Naive thymus-derived CD8-positive, alpha-beta T cell (primary cell): ENCODE data around the gene CELA2B. TPM values are rescaled to one million over a fixed set of nuclear protein-coding genes. Genes with fewer than 3 reads are reported as not detected.
A peak's percentile ranks its signal among the peaks of the same experiment; 100 is the strongest.
"Not testable (repeated sequence)": the region's sequence is repeated elsewhere in the genome, so short reads cannot be mapped to it uniquely, and the experiment has no call there.

Experiments
- ATAC-seq, 2 donors: fragments of 150-1000 bp; cut with Tn5 transposase in 1 of 2; sonication (Bioruptor Pico), chemical (Tn5 transposase) in 1 of 2; 1 replicate in 1 of 2; 2 replicates in 1 of 2; pipeline ENCODE4 v1.10.0; 2021; ENCODE audit warnings: mild to moderate bottlenecking in 2 of 2, moderate library complexity in 2 of 2
- POLR2A ChIA-PET: fragments of 350-600 bp; sonication (Branson Sonifier 250); formaldehyde crosslinking; loops from one replicate; lab custom pipeline; 2021; ENCODE audit warnings: antibody characterized with exemption; lab: Charles Lee
- DNase-seq, 10 donors: peaks; one replicate each; pipeline versions ENCODE4 v3.0.0 to v3.0.0-alpha.2; 2020 to 2022
- H3K27ac Mint-ChIP-seq, 10 donors: one replicate each; pipeline ENCODE4 v1.8.0; 2020 to 2022; ENCODE audit warnings: mild to moderate bottlenecking in 10 of 10, mixed read lengths in 10 of 10, moderate library complexity in 4 of 10, inconsistent platforms in 1 of 10
- H3K27me3 Mint-ChIP-seq, 5 donors: one replicate each; pipeline ENCODE4 v1.8.0; 2021 to 2022; ENCODE audit warnings: mixed read lengths in 5 of 5
- H3K36me3 Mint-ChIP-seq, 3 donors: one replicate each; pipeline ENCODE4 v1.8.0; 2020 to 2022; ENCODE audit warnings: mixed read lengths in 3 of 3, mild to moderate bottlenecking in 2 of 3, inconsistent platforms in 1 of 3
- H3K4me1 Mint-ChIP-seq, 4 donors: one replicate each; pipeline ENCODE4 v1.8.0; 2021 to 2022; ENCODE audit warnings: mixed read lengths in 4 of 4
- H3K4me3 Mint-ChIP-seq, 10 donors: one replicate each; pipeline ENCODE4 v1.8.0; 2020 to 2022; ENCODE audit warnings: mild to moderate bottlenecking in 10 of 10, mixed read lengths in 10 of 10, moderate library complexity in 6 of 10, inconsistent platforms in 1 of 10
- H3K9me3 Mint-ChIP-seq, 9 donors: one replicate each; pipeline ENCODE4 v1.8.0; 2020 to 2022; ENCODE audit warnings: mixed read lengths in 9 of 9, mild to moderate bottlenecking in 3 of 9, inconsistent platforms in 1 of 9, moderate library complexity in 1 of 9
- polyA plus RNA-seq, 3 donors: library from polyadenylated mRNA; unstranded; fragments of 300-500 nt; fragmentation: Illumina TruSeq; gene quantifications; one replicate each; pipeline ENCODE4 v1.2.3, GENCODE V29; 2021
- total RNA-seq, 8 experiments: library from RNA in 2 of 8; stranded (reverse) in 2 of 8; gene quantifications; one replicate each; pipeline ENCODE4 v1.2.3 and lab custom pipeline; 2021 to 2026

Gene CELA2B
- total and polyA plus RNA-seq, 5 experiments from 2014 or later, result not detected

DNA sequence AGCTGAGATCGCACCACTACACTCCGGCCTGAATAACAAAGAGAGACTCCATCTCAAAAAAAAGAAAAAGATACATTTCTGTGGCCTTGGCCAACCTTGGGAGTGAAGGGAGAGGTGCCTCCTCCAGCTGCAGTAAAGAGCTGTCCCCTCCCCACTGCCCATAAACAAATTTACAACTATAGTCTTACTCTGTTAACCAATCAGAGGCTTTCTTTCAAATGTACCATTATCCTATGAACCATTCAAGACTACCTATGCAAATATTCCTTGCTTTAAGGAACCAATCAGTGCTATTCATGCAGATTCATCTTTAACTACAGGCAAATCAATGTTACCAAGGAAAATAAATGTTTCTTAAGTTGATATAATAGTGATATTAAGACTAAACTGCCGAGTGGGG lies 1.0 kb downstream of the CELA2B start:
- no peaks in the 10 kb centered on the region for H3K9me3 Mint-ChIP-seq
- no peaks in the 10 kb centered on the region for H3K36me3 Mint-ChIP-seq
- no peak overlapping the region for H3K27ac Mint-ChIP-seq
- no peak overlapping the region for H3K4me3 Mint-ChIP-seq
- POLR2A ChIA-PET, result no interaction called here
- H3K4me1 Mint-ChIP-seq, result no peaks in the 10 kb centered on the region
- H3K27me3 Mint-ChIP-seq, result no peaks in the 10 kb centered on the region
- DNase-seq, result no peak
- ATAC-seq, result no peak

DNA sequence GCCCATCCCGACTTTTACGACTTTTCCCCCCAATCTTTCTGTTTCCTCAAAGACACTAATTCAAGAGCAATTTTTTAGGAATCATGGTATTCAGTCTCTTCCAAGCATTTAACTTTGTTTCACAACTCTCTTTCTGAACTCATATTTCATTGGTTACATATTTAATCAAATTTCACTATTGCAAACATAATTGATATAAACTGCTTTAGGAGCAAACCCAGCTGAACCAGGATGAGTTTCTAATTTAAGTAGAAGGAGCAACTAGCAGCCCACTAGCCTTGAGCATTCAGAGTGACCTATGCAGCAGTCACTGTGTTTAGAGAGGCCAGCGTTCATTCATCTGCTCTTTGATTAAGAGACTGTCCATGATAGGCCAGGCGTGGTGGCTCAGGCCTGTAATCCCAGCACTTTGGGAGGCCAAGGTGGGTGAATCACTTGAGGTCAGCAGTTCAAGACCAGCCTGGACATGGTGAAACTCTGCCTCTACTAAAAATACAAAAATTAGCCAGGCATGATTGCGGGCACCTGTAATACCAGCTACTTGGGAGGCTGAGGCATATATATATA lies 1.8 kb downstream of the CELA2B start:
- ATAC-seq (no peak), DNase-seq (no peak)
- no peak overlapping the region for H3K27ac Mint-ChIP-seq
- no peaks in the 10 kb centered on the region for H3K4me1 Mint-ChIP-seq
- POLR2A ChIA-PET, result no interaction called here
- no peak overlapping the region for H3K4me3 Mint-ChIP-seq
- no peaks in the 10 kb centered on the region for H3K27me3 Mint-ChIP-seq
- no peaks in the 10 kb centered on the region for H3K36me3 Mint-ChIP-seq
- no peaks in the 10 kb centered on the region for H3K9me3 Mint-ChIP-seq

DNA sequence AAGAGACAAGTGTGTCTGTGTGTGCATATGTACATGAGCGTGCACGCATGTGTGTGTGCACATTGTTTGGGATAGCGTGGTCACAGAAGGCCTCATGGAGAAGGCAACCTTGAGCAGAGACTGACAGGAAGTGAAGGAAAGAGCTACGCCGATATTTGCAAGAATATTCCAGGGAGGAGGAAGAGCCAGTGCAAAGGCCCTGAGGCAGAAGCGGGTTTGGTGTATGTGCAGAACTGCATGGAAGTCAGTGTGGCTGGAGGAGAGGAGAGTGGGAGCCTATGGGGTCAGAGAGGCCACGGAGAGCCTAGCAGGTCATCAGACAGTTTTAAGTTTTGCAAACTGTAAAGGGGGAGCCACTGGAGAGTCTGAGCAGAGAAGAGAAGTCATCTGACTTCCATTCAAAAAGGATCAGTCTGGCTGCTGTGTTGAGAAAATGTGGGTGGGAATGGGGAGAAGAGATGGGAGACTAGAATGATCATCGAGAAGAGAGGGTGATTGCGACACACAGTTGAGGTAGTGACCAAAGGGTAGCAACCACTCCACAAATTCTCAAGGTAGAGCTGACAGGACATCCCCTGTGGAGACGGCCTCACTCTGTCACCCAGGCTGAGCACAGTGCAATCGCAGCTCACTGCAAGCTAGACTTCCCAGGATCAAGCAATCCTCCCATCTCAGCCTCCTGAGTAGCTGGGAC lies 3.9 kb downstream of the CELA2B start:
- POLR2A ChIA-PET, result no interaction called here
- H3K9me3 Mint-ChIP-seq, result no peaks in the 10 kb centered on the region
- no peak for DNase-seq
- no peaks in the 10 kb centered on the region for H3K4me1 Mint-ChIP-seq
- no peak overlapping the region for H3K4me3 Mint-ChIP-seq
- no peak for ATAC-seq
- H3K27me3 Mint-ChIP-seq, result no peaks in the 10 kb centered on the region
- peaks cover 0 to 5% (median 3%) of the 10 kb centered on the region in 3 donors for H3K36me3 Mint-ChIP-seq
- H3K27ac Mint-ChIP-seq, result peak overlapping the region in 1 of 10 donors; percentile 24

DNA sequence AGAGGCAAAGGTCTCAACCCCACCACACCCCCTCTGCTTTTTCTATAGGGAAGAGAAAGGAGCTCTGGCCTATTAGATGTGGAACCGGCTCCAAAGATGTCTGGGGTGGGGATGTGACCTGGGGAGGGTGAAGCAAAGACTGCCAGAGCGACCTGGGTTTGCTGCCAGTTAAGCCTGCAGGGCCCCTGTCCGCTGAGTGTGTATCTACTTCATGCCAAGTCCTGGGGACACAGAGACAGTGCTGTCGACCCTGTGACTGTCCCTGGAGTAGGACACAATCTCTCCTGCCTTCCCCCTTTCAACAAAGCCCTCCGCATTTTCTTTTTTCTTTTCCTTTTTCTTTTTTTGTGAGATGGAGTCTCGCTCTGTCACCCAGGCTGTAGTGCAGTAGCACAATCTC lies 6.6 kb downstream of the CELA2B start:
- POLR2A ChIA-PET, result not testable (repeated sequence)

DNA sequence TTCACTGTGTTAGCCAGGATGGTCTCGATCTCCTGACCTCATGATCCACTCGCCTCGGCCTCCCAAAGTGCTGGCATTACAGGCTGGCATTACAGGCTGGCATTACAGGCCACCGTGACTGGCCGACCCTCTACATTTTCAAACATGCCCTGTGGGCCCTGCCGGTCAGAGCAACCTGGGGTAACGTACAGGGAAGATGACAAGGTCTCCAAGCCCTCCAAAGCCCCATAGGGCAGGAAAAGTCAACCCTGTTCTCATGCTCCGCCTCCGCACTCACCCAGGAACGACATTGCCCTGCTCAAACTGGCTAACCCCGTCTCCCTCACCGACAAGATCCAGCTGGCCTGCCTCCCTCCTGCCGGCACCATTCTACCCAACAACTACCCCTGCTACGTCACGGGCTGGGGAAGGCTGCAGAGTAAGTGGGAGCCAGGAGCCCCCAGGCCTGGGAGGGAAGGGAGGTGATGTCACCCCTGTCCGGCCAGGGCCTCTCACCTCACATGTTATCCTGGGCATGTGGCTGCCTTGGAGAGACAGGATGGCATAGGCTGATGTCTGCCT lies 7.2 kb downstream of the CELA2B start:
- peaks cover 7 to 19% (median 15%) of the 10 kb centered on the region in 3 donors for H3K36me3 Mint-ChIP-seq
- DNase-seq, H3K9me3 Mint-ChIP-seq, POLR2A ChIA-PET, ATAC-seq, H3K4me3 Mint-ChIP-seq, H3K27ac Mint-ChIP-seq, H3K4me1 Mint-ChIP-seq, H3K27me3 Mint-ChIP-seq: not testable (repeated sequence)

More for the DNA sequence above, 6.6 kb downstream of the CELA2B start:
- not testable (repeated sequence) for H3K4me3 Mint-ChIP-seq, ATAC-seq, H3K27ac Mint-ChIP-seq, H3K27me3 Mint-ChIP-seq, DNase-seq, H3K4me1 Mint-ChIP-seq, H3K9me3 Mint-ChIP-seq
- H3K36me3 Mint-ChIP-seq, result peaks cover 7 to 19% (median 15%) of the 10 kb centered on the region in 3 donors

DNA sequence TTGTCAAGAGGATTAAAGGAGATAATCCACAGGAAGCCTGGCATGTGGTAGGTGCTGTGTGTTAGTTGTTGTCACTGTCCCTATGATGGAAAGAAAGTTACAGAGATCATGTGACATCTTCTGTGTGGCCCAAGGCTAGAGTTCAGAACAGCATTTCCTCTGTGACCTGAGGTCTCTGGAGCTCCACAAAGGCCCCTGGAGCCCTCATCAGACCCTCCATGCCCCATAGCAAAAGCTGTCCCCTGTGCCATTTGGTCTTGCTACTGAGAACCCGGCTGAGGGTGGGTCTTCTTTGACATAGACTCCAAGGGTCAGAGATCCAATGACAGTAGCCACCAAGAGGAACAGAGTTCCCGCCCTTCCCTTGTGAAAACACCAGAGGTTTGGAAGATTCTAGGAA lies 8.1 kb downstream of the CELA2B start:
- no peaks in the 10 kb centered on the region for H3K27me3 Mint-ChIP-seq
- POLR2A ChIA-PET, result no interaction called here
- DNase-seq, result no peak
- H3K4me1 Mint-ChIP-seq, result no peaks in the 10 kb centered on the region
- H3K4me3 Mint-ChIP-seq, result no peak overlapping the region
- no peak overlapping the region for H3K27ac Mint-ChIP-seq
- no peak for ATAC-seq
- H3K9me3 Mint-ChIP-seq, result no peaks in the 10 kb centered on the region
- H3K36me3 Mint-ChIP-seq, result peaks cover 7 to 19% (median 15%) of the 10 kb centered on the region in 3 donors

DNA sequence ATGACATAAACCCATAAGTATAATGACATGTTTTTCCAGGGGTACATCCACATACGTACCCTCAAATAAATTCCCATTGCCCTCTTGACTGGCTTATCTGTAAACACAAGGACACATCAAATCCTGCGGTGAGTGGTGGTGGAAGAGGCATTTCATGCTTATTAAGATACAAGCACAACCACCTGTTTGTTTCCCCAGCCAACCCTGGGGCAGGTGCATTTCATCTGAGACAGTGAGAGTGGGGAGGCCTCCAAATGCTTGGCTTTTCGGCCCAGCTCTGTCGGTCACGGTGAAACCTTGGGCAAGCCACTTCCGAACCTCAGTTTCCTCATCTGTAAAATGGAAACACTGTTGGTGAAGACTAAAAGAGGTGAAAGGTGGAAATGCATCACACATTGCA lies 8.5 kb downstream of the CELA2B start:
- H3K4me3 Mint-ChIP-seq, POLR2A ChIA-PET, H3K9me3 Mint-ChIP-seq, H3K27me3 Mint-ChIP-seq, H3K27ac Mint-ChIP-seq, DNase-seq, H3K4me1 Mint-ChIP-seq, ATAC-seq: not testable (repeated sequence)
- peaks cover 7 to 19% (median 16%) of the 10 kb centered on the region in 3 donors for H3K36me3 Mint-ChIP-seq

DNA sequence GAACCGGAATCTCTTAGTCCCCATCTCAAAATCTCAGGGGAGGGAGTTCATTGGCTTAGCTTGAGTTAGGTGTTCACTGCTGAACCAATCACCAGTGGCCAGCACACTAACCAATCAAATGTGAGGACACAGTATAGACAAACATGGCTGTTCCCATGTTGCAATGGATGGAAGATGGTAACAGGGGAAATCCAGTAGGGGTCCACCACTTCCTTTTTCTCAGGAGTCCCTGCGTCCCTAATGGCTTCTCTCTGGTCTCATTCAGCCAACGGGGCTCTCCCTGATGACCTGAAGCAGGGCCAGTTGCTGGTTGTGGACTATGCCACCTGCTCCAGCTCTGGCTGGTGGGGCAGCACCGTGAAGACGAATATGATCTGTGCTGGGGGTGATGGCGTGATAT lies 9.7 kb downstream of the CELA2B start:
- no peak for ATAC-seq
- POLR2A ChIA-PET, result no interaction called here
- Mint-ChIP-seq H3K4me1 (no peaks in the 10 kb centered on the region), H3K9me3 (no peaks in the 10 kb centered on the region), H3K27ac (no peak overlapping the region), H3K36me3 (peaks cover 7 to 27% (median 23%) of the 10 kb centered on the region in 3 donors), H3K4me3 (no peak overlapping the region), H3K27me3 (no peaks in the 10 kb centered on the region)
- no peak for DNase-seq

DNA sequence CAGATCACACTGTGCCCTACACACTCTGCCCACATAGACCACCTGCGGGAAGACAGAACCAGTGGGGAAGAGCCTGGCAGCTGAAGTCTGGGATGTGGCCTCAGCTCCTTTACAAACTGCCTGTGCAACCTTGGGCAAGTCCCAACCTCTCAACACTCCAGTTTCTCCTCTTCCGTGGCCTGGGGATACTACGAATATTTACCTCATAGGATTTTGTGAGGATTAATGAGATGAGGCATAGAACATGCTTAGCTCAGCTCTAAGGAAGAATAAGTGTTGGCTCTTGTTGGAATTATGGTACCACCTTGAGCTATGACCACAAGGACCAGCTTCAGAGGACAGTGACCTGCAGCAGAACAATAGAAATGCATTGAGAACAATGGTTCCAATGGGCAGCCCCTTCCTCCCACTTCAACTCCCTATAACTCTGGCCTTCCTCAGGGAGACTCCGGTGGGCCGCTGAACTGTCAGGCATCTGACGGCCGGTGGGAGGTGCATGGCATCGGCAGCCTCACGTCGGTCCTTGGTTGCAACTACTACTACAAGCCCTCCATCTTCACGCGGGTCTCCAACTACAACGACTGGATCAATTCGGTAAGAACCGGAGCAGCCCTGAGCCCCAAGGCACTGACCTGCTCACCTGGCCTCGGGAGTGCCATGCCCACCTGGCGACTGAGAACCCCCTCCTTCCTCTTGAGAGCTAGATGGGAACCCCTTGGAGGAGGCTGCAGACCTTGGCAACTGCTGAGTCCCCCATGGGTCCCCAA lies 11.1 kb downstream of the CELA2B start:
- POLR2A ChIA-PET, H3K4me1 Mint-ChIP-seq, H3K9me3 Mint-ChIP-seq, H3K27me3 Mint-ChIP-seq, DNase-seq, H3K4me3 Mint-ChIP-seq, ATAC-seq: not testable (repeated sequence)
- Mint-ChIP-seq H3K36me3 (peaks cover 7 to 37% (median 34%) of the 10 kb centered on the region in 3 donors), H3K27ac (peak overlapping the region in 1 of 10 donors; percentile 74)

DNA sequence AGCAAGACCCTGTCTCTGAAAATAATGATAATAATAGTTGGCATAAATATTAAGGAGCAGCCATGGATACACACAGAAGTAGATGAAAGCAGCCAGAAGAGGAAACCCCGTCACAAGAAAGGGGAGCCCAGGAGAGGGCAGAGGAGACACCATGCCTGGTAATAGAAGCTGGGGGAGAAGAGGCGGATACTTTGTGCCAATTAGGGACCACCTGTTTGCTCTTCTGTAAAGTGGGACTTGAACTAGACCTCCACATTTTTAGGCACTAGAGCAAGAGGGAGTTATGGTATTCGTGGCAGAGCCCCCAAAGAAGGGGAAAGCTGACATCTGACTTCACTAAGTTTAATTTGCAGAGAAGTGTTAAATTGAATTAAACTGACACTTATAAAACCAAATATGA lies 12.5 kb downstream of the CELA2B start:
- POLR2A ChIA-PET, result no interaction called here
- Mint-ChIP-seq H3K36me3 (peaks cover 11 to 47% (median 37%) of the 10 kb centered on the region in 3 donors), H3K9me3 (no peaks in the 10 kb centered on the region), H3K4me3 (no peak overlapping the region), H3K27me3 (no peaks in the 10 kb centered on the region), H3K4me1 (no peaks in the 10 kb centered on the region), H3K27ac (peak overlapping the region in 1 of 10 donors; percentile 17)
- ATAC-seq, result no peak
- no peak for DNase-seq

DNA sequence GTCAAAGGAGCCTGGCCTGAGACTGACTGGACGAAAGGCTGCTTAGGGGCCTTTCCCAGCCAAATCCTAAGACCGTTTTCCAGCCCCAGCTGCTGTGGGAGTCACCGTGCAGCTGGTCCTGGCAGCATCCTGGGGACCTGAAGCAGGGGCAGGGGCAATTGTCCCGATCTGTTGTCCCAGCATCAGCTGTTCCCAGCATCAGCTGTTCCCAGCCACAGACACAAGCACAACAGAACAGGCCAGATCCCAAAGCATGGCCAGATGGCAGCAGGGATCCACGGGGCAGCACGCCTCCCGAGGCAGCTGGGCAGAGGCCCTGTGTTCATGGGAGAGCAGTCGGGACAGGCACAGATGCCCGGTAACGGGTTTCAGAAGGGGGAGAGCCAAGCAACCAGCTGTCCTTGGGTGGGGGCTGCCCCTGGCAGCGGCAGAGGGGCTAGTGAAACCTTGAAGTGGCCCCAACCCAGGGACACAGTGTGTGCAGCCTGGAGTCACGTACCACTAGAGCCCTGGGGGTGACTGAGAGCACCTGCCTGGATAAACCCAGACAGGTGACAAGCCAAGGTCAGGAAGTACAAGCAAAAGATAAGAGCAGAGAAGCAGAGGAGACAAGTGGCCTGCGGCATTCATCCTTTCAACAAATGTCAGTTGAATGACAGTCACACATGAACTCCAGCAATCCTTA lies 13.3 kb downstream of the CELA2B start:
- ATAC-seq (no peak), DNase-seq (no peak)
- H3K4me1 Mint-ChIP-seq, result no peaks in the 10 kb centered on the region
- H3K27ac Mint-ChIP-seq, result no peak overlapping the region
- POLR2A ChIA-PET, result no interaction called here
- H3K4me3 Mint-ChIP-seq, result no peak overlapping the region
- no peaks in the 10 kb centered on the region for H3K9me3 Mint-ChIP-seq
- H3K36me3 Mint-ChIP-seq, result peaks cover 11 to 52% (median 35%) of the 10 kb centered on the region in 3 donors
- no peaks in the 10 kb centered on the region for H3K27me3 Mint-ChIP-seq

DNA sequence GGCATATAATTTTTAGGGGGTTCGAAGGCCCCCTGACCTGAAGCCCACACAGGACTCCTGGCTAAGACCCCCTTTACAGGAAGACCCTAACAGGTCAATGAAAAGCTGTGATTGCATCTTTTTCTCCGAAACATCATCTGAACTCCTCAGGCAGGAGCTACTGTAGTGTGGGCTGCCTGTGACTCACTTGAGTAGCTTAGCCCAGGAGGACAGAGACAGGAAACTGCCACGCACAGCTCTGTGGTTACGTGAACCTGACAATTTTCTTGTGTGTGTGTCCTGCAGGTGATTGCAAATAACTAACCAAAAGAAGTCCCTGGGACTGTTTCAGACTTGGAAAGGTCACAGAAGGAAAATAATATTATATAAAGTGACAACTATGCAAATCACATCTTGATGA lies 15.1 kb downstream of the CELA2B start:
- H3K36me3 Mint-ChIP-seq, result peaks cover 11 to 63% (median 37%) of the 10 kb centered on the region in 3 donors
- ATAC-seq, H3K4me3 Mint-ChIP-seq, DNase-seq, H3K4me1 Mint-ChIP-seq, H3K27me3 Mint-ChIP-seq, H3K27ac Mint-ChIP-seq, H3K9me3 Mint-ChIP-seq: not testable (repeated sequence)
- POLR2A ChIA-PET, result interaction anchor here (0.5 kb wide), 1 partner anchor 233 kb away, joined by 3 read pairs; no protein-coding TSS in a partner anchor
